ENCODE data around the gene ACBD3.

DNA sequence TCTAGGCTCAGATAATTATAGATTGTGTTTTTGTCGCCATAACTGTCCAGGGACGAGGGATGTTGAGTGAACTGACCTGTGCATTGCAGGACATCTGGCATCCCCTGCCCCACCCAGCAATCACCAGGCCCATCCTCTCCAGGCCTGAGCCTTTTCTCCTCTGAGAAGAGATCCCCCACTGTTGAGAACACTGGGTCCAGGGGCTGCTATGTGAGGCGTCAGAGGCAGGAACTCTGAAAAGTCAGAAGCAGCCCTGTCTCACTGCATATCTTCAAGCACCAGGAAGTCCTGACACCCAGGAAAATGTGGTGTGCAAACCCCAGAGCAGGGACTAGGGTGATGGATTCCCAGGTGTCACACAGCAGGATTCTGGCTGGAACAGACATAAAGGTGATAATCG lies 17.1 kb upstream of the ACBD3 start:
- TF ChIP-seq EZH2 (IDR thresholded peaks at IDR 0.05; ENCODE audit: borderline replicate concordance, low read length): no peak
- TF ChIP-seq, protein P1, sequence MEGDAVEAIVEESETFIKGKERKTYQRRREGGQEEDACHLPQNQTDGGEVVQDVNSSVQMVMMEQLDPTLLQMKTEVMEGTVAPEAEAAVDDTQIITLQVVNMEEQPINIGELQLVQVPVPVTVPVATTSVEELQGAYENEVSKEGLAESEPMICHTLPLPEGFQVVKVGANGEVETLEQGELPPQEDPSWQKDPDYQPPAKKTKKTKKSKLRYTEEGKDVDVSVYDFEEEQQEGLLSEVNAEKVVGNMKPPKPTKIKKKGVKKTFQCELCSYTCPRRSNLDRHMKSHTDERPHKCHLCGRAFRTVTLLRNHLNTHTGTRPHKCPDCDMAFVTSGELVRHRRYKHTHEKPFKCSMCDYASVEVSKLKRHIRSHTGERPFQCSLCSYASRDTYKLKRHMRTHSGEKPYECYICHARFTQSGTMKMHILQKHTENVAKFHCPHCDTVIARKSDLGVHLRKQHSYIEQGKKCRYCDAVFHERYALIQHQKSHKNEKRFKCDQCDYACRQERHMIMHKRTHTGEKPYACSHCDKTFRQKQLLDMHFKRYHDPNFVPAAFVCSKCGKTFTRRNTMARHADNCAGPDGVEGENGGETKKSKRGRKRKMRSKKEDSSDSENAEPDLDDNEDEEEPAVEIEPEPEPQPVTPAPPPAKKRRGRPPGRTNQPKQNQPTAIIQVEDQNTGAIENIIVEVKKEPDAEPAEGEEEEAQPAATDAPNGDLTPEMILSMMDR (conservative IDR thresholded peaks at IDR 0.05 in 1 of 2, IDR thresholded peaks at IDR 0.05 in 1 of 2; ENCODE audit: extremely low read depth in 1 of 2, insufficient read depth in 1 of 2, low read depth in 1 of 2, low read length in 2 of 2): no peak
